GM21423 (cell line): Measurements from ENCODE around the gene GPR15.

ENCODE experiments used
- ATAC-seq: cut with Tn5 transposase; IDR thresholded peaks from one replicate; pipeline ENCODE4 v1.9.1; 2021; ENCODE audit warnings: mild to moderate bottlenecking, moderate library complexity; ENCODE audit not compliant: unreplicated experiment

GPR15 gene

DNA sequence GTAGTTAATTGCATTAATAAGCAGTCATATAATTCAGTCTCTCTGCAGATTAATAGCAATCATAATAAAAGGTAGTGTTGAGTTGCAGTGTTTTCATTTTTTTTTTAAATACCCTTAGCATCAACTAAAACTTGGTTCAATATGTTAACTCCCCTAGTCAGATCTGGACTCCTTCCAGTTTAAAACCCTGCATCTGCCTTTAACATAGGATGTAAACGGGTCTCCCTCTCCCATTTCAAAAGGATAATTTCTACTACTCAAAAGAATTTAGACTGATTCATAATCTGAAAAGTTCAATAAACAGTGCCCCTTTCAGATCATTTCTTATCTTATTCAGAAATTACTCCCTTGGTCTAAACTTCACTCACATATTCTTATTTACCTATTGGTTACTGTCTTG is 50.3 kb downstream of the GPR15 start:
- ATAC-seq: no peak

- ATAC-seq: no peak
Observed at GRCh38 chr3:98583766-98584165, 52.0 kb downstream of the GPR15 start.
